ENCODE measurements around the gene VSX1.

Gene VSX1

GRCh38 chr20:25081730-25082497 lies at the start of gene VSX1:
TSS of gene VSX1 (minus strand) at chr20:25082141. CDS start at chr20:25082096, 45 bp downstream.
- no peak for DNase-seq

- DNase-seq = no peak
Measured at GRCh38 chr20:25129908-25130307, 48.0 kb upstream of the VSX1 start.

GRCh38 chr20:25129428-25129827 lies 47.5 kb upstream of the VSX1 start:
- no peak for DNase-seq

- DNase-seq = no peak
Measured at GRCh38 chr20:25128649-25129048, 46.7 kb upstream of the VSX1 start.

- DNase-seq = no peak
Measured at GRCh38 chr20:25127761-25128537, 46.0 kb upstream of the VSX1 start.

GRCh38 chr20:25126204-25127029 lies 44.5 kb upstream of the VSX1 start:
- no peak for DNase-seq

- DNase-seq = no peak
Measured at GRCh38 chr20:25125636-25126035, 43.7 kb upstream of the VSX1 start.

GRCh38 chr20:25120920-25121319 lies 39.0 kb upstream of the VSX1 start:
- DNase-seq = no peak

GRCh38 chr20:25120457-25120856 lies 38.5 kb upstream of the VSX1 start:
- no peak for DNase-seq

- DNase-seq = no peak
Measured at GRCh38 chr20:25118529-25118928, 36.6 kb upstream of the VSX1 start.

- DNase-seq = no peak
Measured at GRCh38 chr20:25117990-25118389, 36.0 kb upstream of the VSX1 start.

GRCh38 chr20:25116739-25117458 lies 35.0 kb upstream of the VSX1 start:
- DNase-seq = no peak

- no peak for DNase-seq
Measured at GRCh38 chr20:25103526-25103925, 21.6 kb upstream of the VSX1 start.

GRCh38 chr20:25100914-25101313 lies 19.0 kb upstream of the VSX1 start:
- no peak for DNase-seq

- DNase-seq = no peak
Measured at GRCh38 chr20:25099601-25100140, 17.7 kb upstream of the VSX1 start.

GRCh38 chr20:25097498-25097897 lies 15.6 kb upstream of the VSX1 start:
- no peak for DNase-seq

GRCh38 chr20:25090492-25091429 lies 8.8 kb upstream of the VSX1 start:
- no peak for DNase-seq

GRCh38 chr20:25089662-25090061 lies 7.7 kb upstream of the VSX1 start:
- no peak for DNase-seq

- DNase-seq = no peak
Measured at GRCh38 chr20:25089096-25089495, 7.2 kb upstream of the VSX1 start.

GRCh38 chr20:25088267-25088666 lies 6.3 kb upstream of the VSX1 start:
- DNase-seq = no peak
